GM12891 (cell line): ENCODE measurements around the gene OSBP.

Experiments
- POLR2AphosphoS5 ChIP-seq: IDR thresholded peaks from 2 replicates; pipeline ENCODE4 v1.6.1; 2011; ENCODE audit warnings: low read depth, low read length, control low read depth
- TAF1 ChIP-seq: IDR thresholded peaks from 2 replicates; pipeline ENCODE4 v1.6.1; 2011; ENCODE audit warnings: low read depth, low read length, control low read depth

DNA sequence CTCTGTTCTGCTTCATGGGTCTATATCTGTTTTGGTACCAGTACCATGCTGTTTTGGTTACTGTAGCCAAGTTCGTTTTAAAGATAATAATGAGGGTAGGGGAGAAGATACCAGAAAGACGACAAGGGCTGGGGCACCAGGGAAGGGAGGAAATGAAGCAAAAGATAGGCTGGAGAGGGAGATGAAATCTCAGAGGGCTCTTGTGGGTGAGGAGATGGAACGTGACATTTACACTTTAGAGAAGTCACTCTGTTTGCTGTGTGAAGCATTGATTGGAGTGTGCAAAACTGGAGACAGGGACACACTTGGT is 70.8 kb downstream of the OSBP start:
- no peak for TF ChIP-seq POLR2AphosphoS5
- TF ChIP-seq TAF1 = no peak
